AG09309 (cell line): ENCODE measurements around the gene ALKAL2.
"Not testable (repeated sequence)": the region's sequence is repeated elsewhere in the genome, so short reads cannot be mapped to it uniquely, and the experiment has no call there.

Experiments used
- DNase-seq: peaks from one replicate; pipeline ENCODE4 v3.0.0-alpha.2; 2010; ENCODE audit warnings: low read depth
- H3K4me3 ChIP-seq: 2 replicates; pipeline ENCODE4 v1.5.1; 2011; ENCODE audit warnings: mild to moderate bottlenecking, low read depth, low read length, moderate library complexity; ENCODE audit not compliant: control insufficient read depth
- CTCF ChIP-seq: IDR thresholded peaks from 2 replicates; pipeline ENCODE4 v1.5.1; 2011; ENCODE audit warnings: mild to moderate bottlenecking, low read depth, low read length, inconsistent platforms; ENCODE audit not compliant: insufficient read depth, control insufficient read depth; ENCODE audit errors: missing control alignments

ALKAL2 gene

GRCh38 chr2:287911-288757, at the start of gene ALKAL2:
Gene ALKAL2, minus strand, starts transcription at chr2:288091. Its CDS starts 256 bp downstream, at chr2:287835.
- no peak for DNase-seq
- TF ChIP-seq CTCF, result no peak
- no peak within 1 kb of the TSS for H3K4me3 ChIP-seq

GRCh38 chr2:336949-337348, 49.1 kb upstream of the ALKAL2 start:
- DNase-seq, H3K4me3 ChIP-seq: not testable (repeated sequence)

GRCh38 chr2:336360-336759, 48.5 kb upstream of the ALKAL2 start:
- no peak for TF ChIP-seq CTCF
- DNase-seq, result no peak
- no peak overlapping the region for H3K4me3 ChIP-seq

- no peak for TF ChIP-seq CTCF
- DNase-seq, result no peak
Measured at GRCh38 chr2:332592-332991, 44.7 kb upstream of the ALKAL2 start.

GRCh38 chr2:328761-329160, 40.9 kb upstream of the ALKAL2 start:
- no peak overlapping the region for H3K4me3 ChIP-seq
- TF ChIP-seq CTCF, result no peak
- no peak for DNase-seq

More at GRCh38 chr2:332592-332991, 44.7 kb upstream of the ALKAL2 start:
- H3K4me3 ChIP-seq, result no peak overlapping the region

- no peak for TF ChIP-seq CTCF
- no peak for DNase-seq
- no peak overlapping the region for H3K4me3 ChIP-seq
Measured at GRCh38 chr2:323035-323434, 35.1 kb upstream of the ALKAL2 start.

- no peak for DNase-seq
- H3K4me3 ChIP-seq, result no peak overlapping the region
- no peak for TF ChIP-seq CTCF
Measured at GRCh38 chr2:322326-322725, 34.4 kb upstream of the ALKAL2 start.
